Stimulated activated CD4-positive, alpha-beta T cell treated with anti-CD3 and anti-CD28 coated beads, Interleukin-4, amount 100 ng/mL, for 24 hours (primary cell): Measurements from ENCODE around the gene GPD1.
"Not testable (repeated sequence)": the region's sequence is repeated elsewhere in the genome, so short reads cannot be mapped to it uniquely, and the experiment has no call there.

Experiments
- DNase-seq: peaks from one replicate; pipeline ENCODE4 v3.0.0-alpha.2; 2020

GPD1 gene

GRCh38 chr12:50132505-50133135, 28.8 kb downstream of the GPD1 start:
- DNase-seq, result no peak

- DNase-seq, result no peak
These were observed 39.2 kb downstream of the GPD1 start for GRCh38 chr12:50142993-50143392.

GRCh38 chr12:50145439-50145838, 41.6 kb downstream of the GPD1 start:
- no peak for DNase-seq

- DNase-seq, result no peak
These were observed 43.5 kb downstream of the GPD1 start for GRCh38 chr12:50147281-50147680.

GRCh38 chr12:50148011-50148410, 44.2 kb downstream of the GPD1 start:
- DNase-seq, result not testable (repeated sequence)

GRCh38 chr12:50149311-50149710, 45.5 kb downstream of the GPD1 start:
- no peak for DNase-seq

- DNase-seq, result no peak
These were observed 47.4 kb downstream of the GPD1 start for GRCh38 chr12:50151047-50151687.

- not testable (repeated sequence) for DNase-seq
These were observed 51.1 kb downstream of the GPD1 start for GRCh38 chr12:50154947-50155346.

- DNase-seq, result no peak
These were observed 52.8 kb downstream of the GPD1 start for GRCh38 chr12:50156641-50157040.

GRCh38 chr12:50157259-50157658, 53.5 kb downstream of the GPD1 start:
- no peak for DNase-seq

- no peak for DNase-seq
These were observed 56.8 kb downstream of the GPD1 start for GRCh38 chr12:50160643-50161042.
